NCI-H1105 treated with DMSO at 0.1 percent for 48 hours (cell line): ENCODE results near the gene PTPRA.
"Not testable (repeated sequence)": the region's sequence is repeated elsewhere in the genome, so short reads cannot be mapped to it uniquely, and the experiment has no call there.

Source experiments
- DNase-seq: peaks from one replicate; lab custom pipeline; 2025; lab: John Stamatoyannopoulos, UW

The PTPRA gene, protein sequence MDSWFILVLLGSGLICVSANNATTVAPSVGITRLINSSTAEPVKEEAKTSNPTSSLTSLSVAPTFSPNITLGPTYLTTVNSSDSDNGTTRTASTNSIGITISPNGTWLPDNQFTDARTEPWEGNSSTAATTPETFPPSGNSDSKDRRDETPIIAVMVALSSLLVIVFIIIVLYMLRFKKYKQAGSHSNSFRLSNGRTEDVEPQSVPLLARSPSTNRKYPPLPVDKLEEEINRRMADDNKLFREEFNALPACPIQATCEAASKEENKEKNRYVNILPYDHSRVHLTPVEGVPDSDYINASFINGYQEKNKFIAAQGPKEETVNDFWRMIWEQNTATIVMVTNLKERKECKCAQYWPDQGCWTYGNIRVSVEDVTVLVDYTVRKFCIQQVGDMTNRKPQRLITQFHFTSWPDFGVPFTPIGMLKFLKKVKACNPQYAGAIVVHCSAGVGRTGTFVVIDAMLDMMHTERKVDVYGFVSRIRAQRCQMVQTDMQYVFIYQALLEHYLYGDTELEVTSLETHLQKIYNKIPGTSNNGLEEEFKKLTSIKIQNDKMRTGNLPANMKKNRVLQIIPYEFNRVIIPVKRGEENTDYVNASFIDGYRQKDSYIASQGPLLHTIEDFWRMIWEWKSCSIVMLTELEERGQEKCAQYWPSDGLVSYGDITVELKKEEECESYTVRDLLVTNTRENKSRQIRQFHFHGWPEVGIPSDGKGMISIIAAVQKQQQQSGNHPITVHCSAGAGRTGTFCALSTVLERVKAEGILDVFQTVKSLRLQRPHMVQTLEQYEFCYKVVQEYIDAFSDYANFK

DNA sequence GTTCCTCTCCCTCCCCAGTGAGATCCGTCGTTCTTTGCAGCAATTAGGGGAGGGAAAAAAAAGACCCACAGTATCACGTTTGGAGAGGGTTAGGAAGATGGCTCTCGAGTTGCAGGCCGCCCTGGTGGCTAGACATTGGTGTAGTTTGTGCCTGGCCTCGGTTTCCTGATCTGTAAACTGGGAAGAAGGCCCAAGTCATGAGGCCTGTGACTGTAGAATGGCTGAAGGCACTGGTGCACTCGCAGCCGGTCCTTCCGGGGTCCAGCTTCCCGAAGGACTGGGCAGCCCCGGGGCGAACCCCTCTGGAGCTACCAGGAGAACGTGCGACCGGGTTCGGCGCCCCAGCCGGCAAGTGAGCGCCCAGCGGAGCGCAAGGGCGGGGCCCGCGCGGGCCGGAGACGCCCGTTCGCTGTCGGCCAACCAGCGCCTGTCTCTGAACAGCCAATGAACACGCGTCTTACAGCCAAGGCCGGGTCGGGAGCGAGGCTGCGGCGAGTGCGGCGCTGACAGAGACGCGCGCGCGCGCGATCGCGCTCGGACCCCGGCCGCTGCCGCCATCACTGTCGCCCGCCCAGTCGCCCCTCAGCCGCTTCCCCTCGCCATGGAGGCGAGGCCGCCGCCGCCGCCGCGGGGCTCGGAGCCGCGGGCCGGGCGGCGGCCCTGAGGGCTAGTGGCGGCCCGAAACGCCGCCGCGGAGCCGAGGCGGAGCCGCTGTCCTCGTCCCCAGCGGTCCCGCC is at the start of gene PTPRA:
PTPRA (plus strand) TSS at position 472 of the 737 bp plus-strand sequence. CDS start 90,797 bp downstream, outside the sequence.
- DNase-seq: peak; percentile 89

DNA sequence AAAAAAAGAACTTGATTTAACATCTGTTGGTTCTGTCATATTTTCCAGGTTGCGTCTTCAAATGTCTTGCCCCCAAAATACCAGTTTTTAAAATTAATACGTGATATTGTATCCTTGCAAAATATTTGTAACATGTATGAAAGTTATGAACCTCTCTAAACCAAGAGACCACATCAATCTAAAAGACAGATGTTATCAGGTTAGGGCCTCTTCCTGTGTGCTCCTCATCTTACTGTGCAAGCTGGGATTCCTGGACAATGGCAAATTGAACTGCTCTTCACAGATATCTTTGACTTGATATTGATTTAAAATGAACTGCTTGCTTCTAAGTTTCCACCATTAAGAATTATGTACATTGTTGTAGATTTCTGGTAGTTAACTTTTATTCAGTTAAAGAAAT is 47.5 kb upstream of the PTPRA start:
- DNase-seq: no peak

DNA sequence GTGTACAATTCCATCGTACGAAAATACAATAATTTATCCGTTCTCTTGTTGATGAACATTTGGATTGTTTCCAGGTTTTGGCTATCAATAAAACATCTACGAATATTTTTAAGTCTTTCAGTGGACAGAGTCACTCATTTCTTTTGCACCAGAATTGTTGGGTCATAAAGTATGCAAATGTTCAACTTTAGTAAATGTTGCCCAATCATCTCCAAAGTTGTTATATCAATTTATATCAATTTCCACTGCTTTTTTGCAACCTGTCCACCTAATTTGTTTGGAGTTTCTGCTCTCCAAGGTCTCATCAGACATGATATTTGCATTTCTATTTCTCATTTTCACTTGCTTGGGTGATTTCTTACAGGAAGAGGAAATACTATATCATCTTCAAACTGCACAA is 46.6 kb upstream of the PTPRA start:
- no peak for DNase-seq

DNA sequence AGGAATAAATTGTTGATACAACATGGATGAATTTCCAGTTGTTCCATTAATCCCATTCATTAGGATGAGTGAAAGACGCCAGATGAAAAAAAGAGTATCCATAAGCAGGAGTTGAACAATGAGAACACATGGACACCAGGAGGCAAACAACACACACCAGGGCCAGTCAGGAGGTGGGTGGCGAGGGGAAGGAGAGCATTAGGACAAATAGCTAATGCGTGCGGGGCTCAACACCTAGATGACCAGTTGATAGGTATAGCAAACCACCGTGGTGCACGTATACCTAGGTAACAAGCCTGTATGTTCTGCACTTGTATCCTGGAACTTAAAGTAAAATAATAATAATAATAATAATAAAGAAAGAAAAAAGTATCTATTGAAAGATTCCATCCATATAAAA is 43.9 kb upstream of the PTPRA start:
- DNase-seq: no peak

DNA sequence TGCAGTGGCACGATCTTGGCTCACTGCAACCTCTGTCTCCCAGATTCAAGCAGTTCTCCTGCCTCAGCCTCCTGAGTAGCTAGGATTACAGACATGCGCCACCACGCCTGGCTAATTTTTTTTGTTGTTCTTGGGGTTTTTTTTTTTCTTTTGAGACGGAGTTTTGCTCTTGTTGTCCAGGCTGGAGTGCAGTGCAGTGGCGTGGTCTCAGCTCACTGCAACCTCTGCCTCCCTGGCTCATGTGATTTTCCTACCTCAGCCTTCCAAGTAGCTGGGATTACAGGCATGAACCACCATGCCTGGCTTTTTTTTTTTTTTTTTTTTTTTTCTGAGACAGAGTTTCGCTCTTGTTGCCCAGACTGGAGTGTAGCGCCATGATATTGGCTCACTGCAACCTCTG is 42.1 kb upstream of the PTPRA start:
- DNase-seq: not testable (repeated sequence)

DNA sequence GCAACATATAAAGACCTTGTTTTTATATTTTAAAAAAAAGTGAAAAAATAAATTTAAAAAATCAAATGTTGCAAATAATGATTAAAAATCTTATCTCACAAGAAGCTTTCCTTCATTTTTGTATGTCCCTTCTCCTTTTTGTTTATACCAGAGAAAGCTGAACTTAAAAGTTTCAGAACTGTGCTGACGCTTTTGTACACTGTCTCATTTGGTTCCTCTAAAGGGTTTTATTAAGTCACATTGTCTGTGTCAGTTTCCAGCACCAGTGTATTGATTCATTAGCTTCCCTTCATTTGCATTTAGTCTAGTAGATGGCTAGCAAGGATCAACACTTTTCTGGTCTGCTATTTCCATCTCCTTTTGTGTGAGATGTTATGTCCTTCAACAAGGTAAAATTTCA is 39.5 kb upstream of the PTPRA start:
- no peak for DNase-seq

DNA sequence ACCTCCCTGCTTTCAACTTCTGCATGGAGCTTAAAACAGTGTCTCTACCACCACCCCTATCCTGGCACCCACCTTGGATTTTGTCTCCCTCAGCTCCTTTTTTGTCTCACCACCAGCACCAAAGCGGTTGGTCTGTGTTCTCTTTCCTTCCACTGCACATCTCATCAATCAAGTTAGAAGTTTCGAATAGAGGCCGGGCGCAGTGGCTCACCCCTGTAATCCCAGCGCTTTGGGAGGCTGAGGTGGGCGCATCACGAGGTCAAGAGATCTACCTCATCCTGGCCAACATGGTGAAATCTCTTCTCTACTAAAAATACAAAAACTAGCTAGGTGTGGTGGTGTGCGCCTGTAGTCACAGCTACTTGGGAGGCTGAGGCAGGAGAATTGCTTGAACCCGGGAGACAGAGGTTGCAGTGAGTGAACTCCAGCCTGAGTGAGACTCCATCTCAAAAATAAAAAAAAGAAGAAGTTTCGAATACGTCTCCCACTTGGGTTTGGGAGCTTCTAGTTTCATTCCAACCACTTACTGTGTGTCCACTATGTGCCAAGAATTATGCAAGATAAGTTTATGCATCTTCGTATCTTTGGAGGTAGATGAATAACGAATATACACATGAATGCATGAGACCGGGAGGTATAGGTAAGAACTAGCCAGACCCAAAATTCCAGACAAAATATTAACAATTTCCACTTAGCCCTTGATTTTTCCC is 38.7 kb upstream of the PTPRA start:
- DNase-seq: no peak

DNA sequence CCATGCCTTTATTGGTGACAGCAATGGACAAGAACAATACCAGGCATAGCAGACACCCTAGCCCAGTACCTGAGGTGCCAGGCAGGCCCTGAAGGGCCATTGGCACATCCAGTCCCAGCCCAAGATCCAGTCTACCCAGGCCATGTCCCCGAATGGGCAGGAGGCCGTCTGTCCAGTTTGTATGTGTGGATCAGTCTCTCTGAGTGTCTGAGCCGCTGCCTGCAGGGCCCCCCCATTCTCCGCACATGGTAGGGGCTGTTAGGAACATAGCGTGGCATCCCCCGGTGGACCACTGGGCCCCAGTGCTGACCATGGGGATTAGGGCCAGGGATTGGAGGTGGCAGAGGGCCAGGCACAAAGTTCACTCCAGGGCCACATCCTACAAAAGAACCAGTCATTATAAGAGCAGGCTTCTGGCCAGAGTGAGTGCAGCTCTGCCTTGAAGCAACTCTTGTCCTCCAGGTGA is 37.9 kb upstream of the PTPRA start:
- DNase-seq: no peak

DNA sequence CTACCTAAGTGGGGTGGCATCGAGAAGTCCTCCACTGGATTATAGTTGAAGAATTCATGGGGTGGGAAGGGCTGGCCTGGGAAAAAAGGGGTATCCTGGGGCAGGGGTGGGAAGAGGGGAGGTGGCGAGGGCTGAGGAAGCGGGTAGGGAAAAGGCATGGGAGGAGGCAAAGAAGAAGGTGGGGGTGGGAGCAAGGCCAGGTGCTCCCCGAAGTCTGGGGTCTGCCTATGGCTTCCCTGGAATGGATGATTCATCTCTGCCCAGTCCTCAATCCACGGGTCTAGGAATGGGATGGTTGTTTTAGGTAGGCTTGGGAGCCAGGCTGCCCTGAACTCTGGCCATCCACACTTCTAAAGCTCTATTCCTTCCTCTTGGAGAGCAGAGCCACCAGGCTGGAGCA is 37.2 kb upstream of the PTPRA start:
- DNase-seq: no peak

DNA sequence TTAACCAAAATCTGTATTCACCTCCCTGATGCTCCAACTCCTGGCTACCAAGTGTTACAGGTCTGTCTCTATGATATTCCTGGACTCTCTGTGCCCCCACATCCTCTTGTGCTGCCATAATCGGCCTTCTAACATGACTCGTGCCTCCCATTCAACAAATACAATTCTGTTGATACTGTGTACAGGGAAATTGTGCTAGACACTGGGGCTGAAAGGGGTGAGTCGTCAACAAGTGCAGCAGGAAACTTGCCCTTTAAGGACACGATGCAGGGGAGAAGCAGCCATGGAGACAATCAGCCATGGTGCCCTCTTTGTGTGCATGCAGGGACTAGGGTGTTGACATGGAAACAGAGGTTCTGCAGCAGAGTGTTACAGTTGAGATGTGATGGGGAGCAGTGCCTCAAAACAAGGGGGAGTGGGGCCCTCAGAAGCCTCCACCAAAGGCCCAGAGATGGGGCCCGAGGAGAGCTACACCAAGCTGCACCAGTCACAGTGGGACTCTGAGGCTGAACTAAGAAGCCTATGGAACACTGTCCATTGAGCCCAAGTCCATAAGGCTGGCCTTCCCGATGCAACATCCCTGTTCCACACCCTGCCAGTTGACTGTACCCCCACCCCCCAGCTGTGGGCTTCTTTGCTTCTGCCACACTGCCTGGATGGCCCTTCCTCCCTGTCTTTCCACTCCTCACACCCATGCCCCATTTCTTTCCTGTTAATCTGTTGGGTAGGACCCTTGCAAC is 35.9 kb upstream of the PTPRA start:
- DNase-seq: no peak

DNA sequence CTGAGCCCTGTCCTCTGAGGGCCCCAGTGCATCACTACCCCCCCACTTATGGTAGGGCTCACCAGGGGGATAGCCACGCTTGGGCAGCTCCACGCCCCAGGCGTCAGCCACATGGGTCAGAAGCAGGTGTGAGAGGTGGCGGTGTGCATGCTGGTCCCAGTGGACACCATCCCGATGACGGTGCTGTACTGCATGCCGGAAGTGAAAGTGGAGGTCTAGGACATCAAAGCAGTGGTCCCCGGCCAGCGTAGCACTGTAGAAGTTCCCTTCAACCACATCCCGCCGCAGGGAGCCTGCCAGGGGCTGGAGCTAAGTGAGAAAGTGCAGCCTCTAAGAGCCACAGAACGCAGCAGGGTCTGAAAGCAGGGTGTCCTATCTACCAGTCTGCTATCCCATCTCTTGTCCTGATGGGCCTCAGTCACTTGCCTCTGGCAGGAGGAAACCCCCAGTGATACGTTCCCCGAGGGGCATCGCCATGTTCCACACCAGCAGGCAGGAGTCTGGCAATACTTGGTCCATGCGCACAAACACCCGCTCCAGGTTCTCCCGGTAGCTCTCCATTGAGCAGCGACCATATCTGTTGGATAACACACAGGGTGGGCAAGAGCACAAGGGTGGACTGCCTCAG is 35.0 kb upstream of the PTPRA start:
- DNase-seq: no peak

DNA sequence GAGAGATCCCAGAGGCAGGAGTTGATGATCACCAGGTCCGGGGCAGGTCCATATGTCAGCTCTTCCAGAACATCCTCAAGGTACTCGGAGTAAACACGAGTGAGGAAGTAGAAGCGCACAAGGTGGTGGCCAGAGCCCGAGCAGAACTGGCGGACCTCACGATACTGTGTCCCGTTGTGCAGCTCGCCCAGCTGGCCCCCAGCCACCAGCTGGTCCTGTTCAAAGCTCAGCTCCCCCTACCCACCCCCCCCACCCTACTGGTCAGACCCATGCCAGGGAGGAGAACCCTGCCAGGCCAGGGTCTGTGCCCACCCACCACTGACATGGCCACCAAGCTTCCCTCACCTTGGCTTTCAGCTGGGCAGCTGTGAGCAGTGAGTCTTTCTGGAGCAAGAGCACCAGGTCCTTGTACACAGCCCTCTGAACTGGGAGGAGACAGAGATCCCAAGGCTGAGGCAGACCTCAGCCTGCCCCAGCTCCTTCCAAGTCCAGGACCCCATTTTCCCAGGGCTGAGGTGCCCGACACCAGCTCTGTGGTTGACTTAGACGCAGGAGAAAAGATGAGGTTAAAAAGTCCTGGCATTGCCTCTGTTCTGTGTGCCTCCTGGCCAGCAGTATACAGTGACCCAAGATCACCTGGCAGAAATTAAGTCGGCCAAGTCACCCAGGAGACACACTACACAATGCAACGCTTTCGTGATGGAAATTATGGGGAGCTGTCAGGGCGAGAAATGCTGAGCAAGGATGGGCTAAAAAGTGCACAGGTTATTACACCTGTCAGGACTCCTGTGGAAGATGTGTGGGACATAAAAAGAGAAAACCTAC is 34.2 kb upstream of the PTPRA start:
- no peak for DNase-seq

DNA sequence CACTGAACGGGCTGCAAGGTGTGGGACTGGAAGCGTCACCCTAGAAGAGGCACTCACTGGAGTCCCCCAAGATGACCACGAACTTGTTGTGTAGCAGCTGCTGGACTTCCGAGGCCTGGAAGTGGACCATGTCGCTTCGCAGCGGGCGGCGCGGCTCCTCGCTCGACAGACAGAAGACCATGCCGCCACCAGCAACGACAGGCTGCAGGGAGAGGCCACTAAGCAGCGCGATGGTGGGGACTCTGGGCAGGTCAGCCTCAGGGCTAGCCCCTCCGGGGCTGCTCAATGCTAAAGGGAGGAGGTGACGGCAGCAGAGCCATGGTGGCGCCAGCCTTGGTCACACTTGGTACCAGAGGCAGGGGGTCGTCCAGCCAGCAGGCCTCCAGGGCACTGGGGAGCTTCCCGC is 33.5 kb upstream of the PTPRA start:
- DNase-seq: no peak

DNA sequence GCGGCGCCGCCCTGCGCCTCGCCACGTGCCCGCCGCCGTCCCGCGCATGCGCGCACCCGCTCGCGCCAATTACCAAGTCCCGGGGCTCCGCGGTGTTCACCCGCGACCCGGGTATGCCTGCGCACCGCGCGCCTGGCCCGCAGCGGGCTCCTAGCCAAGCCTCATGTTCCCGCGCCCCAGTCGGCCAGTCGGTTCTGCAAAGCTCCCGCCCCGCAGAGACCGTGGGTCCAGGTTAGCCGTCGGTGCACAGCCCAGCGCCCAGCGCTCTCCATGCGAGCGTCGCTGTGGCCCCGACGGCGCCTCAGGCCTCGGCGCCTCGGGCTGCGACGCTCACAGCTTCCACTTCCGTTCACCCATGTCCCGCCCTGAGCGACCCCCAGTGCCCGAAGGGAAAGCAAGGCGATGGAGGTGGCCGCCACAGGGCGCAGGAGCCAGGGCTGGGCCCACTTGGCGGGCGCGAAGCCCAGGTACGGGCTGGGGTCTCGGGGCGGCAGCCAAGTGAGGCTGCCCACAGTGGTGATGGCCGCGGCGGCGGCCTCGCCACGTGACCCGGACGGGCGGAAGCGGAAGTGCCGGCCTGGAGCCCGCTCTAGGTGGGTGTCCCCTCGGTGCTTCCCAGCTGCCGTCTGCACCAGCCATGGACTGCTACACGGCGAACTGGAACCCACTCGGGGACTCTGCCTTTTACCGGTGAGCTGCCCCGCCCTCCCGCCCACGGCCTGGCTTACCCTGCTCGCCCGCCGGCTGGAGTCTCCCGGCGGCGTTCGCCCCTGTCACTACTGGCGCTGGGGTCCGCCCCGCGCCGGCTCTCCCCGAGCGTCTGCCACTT is 32.9 kb upstream of the PTPRA start, which contains the start of the genes PCED1A and VPS16:
PCED1A (minus strand) TSS at position 518 of the 829 bp plus-strand sequence. CDS start 743 bp downstream, outside the sequence.
VPS16 (plus strand) TSS at position 608 of the 829 bp plus-strand sequence; CDS start at position 638, 30 bp downstream.
- DNase-seq: peak; percentile 85

DNA sequence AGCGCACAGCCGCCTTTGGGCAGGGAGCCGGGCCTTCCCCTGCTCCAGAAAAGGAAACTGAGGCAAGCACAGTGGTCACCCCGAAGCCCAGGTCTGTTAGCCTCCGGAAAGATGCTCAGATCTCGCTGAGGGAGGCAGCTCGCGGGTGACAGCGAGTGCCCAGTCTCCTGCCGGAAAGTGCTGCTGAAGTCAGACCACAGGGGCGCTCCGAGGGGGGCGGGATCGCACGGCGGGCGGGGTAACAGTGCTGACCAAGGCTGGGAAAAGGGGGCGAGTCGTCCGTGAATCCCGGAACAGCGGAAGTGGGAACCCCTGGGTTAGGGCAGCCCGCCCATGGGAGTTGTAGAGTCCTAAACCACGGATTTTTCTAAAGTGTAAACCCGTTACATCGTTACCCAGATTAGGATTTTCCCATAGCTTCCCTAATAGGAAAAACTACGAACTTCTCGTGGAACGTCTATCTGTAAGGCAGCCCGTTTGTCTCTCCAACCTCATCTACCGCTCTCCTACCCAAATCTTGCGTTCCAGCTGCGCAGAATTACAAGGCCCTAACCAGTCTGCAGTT is 32.2 kb upstream of the PTPRA start:
- peak; percentile 18 for DNase-seq

DNA sequence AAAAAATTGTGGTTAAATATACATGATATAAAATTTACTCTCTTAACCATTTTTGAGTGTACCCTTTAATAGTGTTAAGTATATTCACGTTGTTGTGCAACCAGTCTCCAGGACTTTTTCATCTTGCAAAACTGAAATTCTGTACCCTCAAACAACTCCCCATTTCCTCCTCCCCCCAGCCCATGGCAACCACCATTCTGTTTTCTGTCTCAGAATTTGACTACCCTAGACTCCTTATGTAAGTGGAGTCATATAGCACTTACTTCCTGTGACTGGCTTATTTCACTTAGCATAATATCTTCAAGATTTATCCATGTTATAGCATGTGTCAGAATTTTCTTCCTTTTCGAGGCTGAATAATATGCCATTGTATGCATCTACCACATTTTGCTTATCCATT is 27.7 kb upstream of the PTPRA start:
- no peak for DNase-seq

DNA sequence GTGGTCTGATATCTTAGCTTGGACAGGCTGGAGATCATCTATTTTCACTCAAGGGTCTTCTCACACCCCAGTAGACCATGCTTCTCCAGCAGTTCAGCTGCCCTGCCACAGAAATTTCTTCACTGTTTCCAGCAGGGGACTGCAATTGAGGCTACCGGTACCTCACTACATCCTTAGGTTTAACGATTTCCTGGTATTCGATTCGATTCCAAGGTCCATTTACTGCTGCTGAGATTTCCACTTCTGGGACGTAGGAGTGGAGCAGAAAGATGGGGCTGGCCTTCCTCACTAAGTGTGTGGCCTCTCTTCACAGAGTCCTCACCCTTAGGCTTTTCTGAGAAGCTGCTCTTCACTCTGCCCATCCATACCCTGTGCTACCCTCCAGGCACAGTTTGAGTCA is 26.6 kb upstream of the PTPRA start:
- no peak for DNase-seq

DNA sequence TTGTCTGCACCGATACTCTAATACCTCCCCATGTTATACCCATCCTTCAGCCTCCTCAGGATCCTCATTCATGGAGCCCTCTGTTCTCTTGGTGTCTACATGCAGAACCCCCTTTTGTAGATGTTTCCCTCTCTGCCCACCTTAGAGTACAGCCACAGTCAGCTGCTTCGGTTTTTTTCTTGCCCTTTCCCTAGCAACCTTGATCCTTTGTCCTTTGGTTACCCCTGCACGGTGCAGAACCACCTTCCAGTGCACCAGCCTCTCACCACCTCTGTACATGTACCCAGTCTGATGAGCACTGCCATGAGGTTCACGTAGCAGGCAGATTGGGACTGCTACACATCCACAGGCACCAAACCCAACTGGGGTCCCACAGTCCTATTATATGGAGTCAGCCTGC is 25.5 kb upstream of the PTPRA start:
- no peak for DNase-seq
